DOHH2 (cell line): ENCODE measurements around the gene ANKRD6.

ENCODE experiments used
- CTCF ChIP-seq: fragments of 200-600 bp; sonication (generic); IDR thresholded peaks from one replicate; pipeline ENCODE4 v1.5.1; 2014; ENCODE audit warnings: antibody characterized with exemption, mild to moderate bottlenecking, low read depth, low read length; ENCODE audit not compliant: poor library complexity, severe bottlenecking
- EZH2phosphoT487 ChIP-seq: fragments of 200-600 bp; sonication (generic); IDR thresholded peaks from 2 replicates; pipeline ENCODE4 v1.6.1; 2017; ENCODE audit warnings: borderline replicate concordance, mild to moderate bottlenecking, antibody characterized with exemption, low read length, moderate library complexity, mixed read lengths

GRCh38 chr6:89596484-89596883, 163.5 kb downstream of the ANKRD6 start:
- TF ChIP-seq CTCF (no peak), EZH2phosphoT487 (no peak)
